ENCODE measurements around the gene TRPV5.

DNA sequence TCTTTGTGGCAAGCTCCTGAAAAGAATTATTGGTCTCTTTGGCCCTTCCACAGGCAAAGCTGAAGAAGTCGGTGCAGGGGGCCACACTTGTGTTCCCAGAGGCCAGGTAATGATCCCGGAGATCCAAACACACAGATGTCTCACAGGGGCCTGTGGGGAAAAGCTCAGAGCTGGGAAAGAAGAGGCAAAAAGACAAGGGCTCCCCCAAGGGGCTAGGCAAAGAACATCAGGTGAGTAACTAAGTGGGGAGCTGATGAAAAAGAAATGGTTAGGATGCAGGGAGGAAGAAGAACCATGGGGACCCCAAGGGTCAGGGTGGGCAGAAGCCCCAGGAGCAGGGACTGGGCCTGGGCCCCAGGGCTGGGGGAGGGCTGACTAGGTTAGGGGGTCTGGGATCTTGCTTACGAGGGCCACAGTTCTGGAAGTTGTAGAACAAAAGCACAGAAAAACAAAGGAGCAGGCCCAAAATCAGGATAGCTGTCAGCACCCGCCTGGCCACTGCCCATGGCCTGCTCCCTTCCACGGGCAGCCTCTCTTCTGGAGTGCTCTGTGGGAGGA lies 27.5 kb upstream of the TRPV5 start:
- no peak for TF ChIP-seq CTCF (IDR thresholded peaks at IDR 0.05)
- TF ChIP-seq POLR2AphosphoS5 (IDR thresholded peaks at IDR 0.05), result no peak
- TF ChIP-seq EP300 (IDR thresholded peaks at IDR 0.05), result no peak
